Mesenteric fat pad (tissue), 1 donor: ENCODE data around the gene PRXL2A. TPM values are rescaled to one million over a fixed set of nuclear protein-coding genes. Genes with fewer than 3 reads are reported as not detected.
"Not testable (repeated sequence)": the region's sequence is repeated elsewhere in the genome, so short reads cannot be mapped to it uniquely, and the experiment has no call there.

Experiments used
- DNase-seq: peaks from one replicate; pipeline ENCODE4 v3.0.0-alpha.2; 2020; ENCODE audit warnings: low spot score
- total RNA-seq: library from RNA; stranded (reverse); fragmentation: NEBNext Ultra II Directional; extraction: Animal tissue kit (Norgen Biotek cat#: 25700); gene quantifications from one replicate; pipeline ENCODE4 v1.2.1, GENCODE V29; 2021
- donor health status: DM: yes; HTN: yes; CAD: no.

Gene PRXL2A
- total RNA-seq, 1 donor from 2014 or later, result 500 TPM

DNA sequence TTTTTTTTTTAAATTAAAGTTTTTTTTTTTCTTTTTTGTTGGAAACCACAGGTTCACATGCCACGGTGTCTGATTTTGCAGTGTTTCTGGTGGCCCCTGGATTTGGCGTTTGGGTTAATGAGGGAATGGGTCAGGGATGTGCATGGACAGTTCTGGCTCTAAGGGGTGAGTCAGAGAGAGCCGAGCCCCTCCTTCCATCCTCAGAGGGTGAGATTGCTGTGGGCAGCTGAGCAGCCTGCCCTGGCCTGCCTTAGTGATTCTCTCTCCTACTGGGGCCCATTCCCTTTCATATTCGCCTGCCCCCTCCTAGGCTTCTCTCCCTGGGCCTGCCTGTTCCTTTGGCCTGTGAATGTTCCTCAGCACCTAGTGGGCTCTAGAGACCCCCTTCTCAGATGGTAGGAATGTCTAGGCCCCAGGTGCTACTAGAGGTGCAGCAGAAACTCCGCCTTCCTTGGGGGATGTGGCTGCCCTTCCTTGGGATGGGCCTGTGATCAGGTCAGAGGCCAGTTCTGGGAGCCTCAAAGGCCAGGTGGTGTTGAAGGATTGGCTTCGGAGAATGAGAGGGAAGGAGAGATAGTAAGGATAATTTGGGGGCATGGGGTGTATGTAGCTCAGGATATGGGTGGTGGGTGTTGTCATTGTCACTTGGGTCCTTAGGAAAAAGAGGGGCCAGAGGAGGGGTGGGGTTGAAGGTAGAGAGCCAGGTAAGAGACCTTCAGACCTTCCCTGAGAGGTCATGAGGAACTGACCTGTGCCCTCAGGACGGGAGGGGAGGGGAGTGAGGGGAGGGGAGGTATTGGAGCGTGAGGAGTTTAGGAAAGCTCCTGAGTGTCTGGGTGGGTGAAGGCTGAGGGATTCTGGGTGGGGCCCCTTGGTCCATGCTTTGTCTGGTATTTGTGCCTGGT, 65.6 kb downstream of the PRXL2A start:
- no peak for DNase-seq

DNA sequence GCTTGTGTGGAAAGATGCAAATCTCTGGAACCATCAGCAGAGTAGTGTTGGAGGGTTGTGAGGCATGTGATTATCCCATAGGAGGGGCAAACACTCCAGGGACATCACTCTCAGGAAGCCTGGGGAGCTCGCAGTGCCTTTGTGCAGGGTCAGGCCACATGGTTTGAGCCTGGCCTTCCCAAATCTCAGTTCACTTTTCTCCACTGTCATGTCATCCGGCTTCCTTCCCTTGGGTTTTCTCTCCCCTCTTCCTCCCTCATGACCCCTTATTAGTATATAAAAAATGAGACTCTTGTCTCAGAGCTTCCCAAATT, 66.2 kb downstream of the PRXL2A start:
- peak; percentile 20 for DNase-seq

DNA sequence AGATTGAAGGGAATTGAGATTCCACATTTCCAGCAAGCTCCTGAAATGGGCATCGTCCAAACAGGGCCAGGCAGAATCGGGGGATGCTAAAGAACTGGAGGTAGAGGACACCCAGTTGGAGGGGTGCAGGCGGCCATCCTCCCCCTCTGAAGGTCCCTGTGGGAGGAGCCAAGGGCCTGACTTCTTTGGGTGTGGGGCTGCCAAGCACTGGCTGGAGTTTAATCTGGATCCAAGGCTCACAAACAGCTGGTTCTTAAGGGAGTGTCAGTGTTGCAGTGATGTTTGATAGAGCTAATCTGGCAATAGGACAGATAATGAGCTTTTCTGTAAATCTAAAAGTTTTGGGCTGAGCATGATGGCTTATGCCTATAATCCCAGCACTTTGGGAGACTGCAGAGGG, 66.6 kb downstream of the PRXL2A start:
- DNase-seq, result peak; percentile 71

DNA sequence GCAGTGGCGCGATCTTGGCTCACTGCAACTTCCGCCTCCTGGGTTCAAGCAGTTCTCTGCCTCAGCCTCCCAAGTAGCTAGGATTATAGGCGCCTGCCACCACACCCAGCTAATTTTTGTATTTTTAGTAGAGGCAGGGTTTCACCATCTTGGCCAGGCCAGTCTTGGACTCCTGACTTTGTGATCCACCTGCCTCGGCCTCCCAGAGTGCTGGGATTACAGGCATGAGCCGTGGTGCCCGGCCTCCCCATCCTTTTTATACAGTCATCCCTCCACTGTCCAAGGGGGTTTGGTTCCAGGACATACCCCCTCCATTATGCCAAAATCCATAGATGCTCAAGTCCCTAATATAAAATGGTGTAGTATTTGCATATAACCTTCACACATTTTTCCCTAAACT, 67.3 kb downstream of the PRXL2A start:
- peak; percentile 39 for DNase-seq

DNA sequence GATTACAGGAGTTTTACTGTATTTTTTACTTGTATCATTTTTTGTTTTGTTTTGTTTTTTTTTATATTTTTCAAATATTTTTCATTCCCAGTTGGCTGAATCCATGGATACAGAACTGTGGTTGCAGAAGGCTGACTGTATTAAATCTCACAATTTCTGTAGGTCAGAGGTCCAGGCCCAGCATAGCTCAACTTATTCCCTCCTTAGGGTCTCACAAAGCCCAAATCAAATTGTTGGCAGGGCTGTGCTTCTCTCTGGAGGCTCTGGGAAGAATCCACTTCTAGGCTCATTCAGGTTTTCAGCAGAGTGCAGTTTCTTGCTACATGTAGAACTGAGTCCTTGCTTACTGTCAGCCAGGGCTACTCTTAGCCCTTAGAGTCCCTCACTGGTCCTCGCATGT, 68.3 kb downstream of the PRXL2A start:
- peak; percentile 41 for DNase-seq

DNA sequence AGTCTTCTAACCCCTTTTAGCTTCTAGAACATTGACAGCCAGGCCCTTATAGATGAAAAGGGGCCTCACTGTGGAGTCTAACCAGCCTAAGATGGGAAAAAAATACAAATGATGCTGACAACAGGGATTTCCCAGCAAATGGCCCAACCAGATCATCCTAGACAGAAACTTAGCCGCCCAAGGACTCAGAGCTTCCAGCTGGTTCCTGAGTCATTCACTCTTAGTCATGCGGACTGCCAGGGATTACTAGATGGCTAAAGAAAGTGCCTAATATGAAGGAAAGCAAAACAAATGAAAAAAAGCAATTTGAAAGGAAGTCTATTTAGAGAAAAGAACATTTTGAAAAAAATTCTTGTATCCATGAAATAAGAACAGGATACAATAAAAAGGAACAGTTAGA, 69.5 kb downstream of the PRXL2A start:
- DNase-seq, result peak; percentile 5

DNA sequence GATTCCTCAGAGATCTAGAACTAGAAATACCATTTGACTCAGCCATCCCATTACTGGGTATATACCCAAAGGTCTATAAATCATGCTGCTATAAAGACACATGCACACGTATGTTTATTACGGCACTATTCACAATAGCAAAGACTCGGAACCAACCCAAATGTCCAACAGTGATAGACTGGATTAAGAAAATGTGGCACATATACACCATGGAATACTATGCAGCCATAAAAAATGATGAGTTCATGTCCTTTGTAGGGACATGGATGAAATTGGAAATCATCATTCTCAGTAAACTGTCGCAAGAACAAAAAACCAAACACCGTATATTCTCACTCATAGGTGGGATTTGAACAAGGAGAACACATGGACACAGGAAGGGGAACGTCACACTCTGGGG, 72.0 kb downstream of the PRXL2A start:
- not testable (repeated sequence) for DNase-seq

DNA sequence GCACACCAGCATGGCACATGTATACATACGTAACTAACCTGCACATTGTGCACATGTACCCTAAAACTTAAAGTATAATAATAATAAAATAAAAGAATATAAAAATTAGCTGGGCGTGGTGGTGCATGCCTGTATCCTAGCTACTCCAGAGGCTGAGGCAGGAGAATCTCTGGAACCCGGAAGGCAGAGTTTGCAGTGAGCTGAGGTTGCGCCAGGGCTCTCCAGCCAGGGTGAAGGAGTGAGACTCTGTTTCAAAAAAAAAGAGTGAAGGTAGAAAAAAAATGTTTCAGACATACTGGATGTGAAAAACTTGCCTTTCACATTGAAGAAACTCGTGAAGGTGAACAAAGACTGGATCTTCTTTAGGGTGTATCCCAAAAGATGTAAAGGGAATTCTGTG, 72.5 kb downstream of the PRXL2A start:
- peak; percentile 2 for DNase-seq

DNA sequence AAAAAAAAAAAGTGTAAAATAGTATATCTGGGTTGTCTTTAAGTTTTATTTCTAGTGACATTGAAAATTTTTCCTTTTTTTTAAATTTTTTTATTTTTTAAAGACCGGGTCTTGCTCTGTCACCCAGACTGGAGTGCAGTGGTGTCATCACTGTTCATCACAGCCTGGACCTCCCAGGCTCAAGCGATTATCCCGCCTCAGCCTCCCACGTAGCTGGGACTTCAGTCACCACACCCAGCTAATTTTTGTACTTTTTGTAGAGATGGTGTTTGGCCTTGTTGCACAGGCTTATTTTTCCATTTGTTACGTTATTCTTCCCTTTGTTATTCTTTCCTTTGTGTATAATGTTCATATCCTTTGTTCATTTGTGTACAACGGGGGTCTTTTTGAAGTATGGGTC, 75.9 kb downstream of the PRXL2A start:
- DNase-seq, result no peak

DNA sequence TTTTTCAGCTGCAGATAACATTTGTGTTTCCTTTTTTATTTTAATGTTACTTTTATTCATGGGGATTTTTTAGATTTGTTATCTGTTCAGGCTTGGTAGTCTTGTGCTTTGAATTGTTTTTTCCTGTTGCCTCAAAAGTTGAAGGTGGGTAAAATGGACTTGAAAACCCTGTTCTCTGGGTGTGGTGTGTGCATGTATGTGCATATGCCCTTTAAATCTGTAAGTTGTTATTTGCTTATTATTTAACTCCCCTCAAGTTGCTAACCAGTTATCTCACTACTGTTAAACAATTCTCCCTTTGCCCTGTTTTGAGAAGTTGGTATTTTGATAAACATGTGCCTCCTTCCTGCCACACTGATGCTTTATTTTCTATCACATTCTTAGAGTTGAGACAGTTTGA, 76.3 kb downstream of the PRXL2A start:
- DNase-seq, result no peak

DNA sequence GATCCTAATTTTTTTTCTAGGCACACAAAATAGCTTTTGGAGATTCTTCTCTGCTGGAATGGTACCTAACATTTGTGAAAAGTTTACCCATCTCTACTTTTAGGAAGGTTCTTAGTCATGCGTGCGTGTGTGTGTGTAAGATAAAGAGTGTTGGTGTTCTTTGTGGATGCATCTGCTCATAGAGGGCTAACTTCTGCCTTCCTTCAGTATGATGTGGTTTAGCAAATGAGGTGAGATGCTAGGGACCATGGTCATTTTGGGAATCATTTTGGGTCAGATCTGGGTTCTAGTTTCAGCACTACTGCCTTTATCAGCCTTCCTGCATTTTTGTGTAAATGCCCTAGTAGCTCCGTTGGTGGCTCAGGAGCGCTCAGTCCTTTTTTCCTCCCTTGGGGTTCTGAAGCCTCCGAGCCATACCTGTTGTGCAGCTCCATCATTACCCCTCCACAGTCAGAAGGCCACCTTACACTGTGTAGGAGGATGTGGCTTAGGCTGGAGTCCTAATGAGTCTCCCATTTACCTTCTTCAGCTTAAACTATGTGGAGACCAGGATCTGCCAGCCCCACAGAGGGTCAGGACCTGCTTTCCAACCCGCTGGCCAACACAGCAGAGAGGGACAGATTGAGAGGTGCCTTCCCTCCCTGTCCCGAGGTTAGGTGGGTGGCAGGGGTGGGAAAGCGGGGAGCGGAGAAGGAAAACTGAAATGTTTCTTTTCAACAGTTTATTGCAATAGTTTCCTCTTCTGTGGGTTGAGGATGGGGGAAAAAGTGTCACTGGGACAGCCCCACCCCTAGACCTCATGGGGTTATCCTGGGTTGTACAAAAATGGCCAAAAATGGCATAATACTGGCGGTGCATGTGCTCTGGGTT, 77.0 kb downstream of the PRXL2A start:
- no peak for DNase-seq

DNA sequence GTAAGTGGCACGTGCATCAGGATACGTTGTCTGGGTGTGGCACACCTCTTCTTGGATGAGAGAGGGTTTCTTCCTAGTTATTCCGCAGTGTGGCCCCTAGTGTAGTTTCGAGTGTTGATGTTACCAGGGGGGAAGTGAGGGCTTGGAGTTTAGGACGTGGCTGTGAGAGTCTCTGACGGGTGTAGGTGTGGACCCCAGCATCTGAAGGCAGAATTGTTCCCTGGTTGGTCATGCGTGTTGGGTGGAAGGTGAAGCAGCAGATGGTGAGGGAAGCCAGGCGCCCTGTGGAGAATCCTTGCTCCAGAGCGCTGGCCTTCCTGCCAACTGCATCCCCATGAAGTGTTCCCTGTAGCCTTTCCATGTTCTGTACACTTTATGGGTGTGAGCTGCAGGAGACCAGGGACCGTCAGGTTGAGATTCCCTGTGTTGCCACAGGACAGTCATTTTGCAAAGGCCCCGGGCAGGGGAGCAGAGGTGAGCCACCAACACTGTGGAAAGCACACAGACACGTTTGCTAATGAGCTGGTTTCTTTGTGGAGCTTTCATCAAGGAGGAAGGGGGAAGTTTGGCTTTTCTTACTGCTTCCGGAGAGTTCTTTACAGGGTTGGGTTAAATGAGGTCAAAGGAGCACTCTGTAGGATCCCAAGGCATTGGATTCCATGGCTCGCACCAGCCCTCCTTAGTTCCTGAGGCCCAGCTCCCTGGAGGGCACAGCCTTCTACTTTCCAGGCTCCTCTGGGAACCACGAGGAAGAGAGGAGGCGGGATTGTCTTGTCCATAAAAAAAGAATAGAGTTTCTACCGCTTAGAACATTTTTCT, 77.8 kb downstream of the PRXL2A start:
- no peak for DNase-seq

Other genes with a start within 250 kb of the PRXL2A start
- 456 TPM for gene ANXA11, start 203.0 kb upstream of the PRXL2A start, total RNA-seq
- 0.13 TPM for gene MAT1A, start 118.9 kb upstream of the PRXL2A start, total RNA-seq
- gene DYDC1, start 51.8 kb upstream of the PRXL2A start, total RNA-seq, result not detected
- not detected for gene DYDC2, start 51.8 kb upstream of the PRXL2A start, total RNA-seq
- gene TSPAN14, start 45.8 kb downstream of the PRXL2A start, total RNA-seq, result 177 TPM
- gene SH2D4B, start 129.4 kb downstream of the PRXL2A start, total RNA-seq, result 0.35 TPM